Measurements from ENCODE around the gene ZNF324B.

DNA sequence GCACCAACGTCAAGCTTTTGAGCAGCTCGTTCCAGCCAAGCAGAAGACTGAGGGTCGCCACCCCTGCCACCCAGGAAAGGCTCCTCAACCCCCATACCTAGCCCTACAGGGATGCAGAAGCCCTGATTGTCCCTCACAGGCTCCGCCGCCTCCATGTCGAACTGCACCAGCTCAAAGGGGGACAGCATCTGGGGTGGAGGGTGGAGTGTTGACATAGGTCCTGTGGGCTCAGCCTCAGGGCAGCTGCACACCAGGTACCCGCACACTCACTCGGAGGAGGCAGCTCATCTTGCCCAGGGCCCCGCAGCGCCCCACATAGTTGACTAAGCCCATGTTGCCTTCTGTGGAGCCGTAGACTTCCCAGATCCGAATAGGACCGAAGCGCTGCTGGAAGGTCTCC is 48.8 kb downstream of the ZNF324B start:
- TF ChIP-seq, protein P1, sequence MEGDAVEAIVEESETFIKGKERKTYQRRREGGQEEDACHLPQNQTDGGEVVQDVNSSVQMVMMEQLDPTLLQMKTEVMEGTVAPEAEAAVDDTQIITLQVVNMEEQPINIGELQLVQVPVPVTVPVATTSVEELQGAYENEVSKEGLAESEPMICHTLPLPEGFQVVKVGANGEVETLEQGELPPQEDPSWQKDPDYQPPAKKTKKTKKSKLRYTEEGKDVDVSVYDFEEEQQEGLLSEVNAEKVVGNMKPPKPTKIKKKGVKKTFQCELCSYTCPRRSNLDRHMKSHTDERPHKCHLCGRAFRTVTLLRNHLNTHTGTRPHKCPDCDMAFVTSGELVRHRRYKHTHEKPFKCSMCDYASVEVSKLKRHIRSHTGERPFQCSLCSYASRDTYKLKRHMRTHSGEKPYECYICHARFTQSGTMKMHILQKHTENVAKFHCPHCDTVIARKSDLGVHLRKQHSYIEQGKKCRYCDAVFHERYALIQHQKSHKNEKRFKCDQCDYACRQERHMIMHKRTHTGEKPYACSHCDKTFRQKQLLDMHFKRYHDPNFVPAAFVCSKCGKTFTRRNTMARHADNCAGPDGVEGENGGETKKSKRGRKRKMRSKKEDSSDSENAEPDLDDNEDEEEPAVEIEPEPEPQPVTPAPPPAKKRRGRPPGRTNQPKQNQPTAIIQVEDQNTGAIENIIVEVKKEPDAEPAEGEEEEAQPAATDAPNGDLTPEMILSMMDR (IDR thresholded peaks at IDR 0.05; ENCODE audit: control extremely low read depth in 1 of 3, insufficient read depth in 1 of 3, low read depth in 1 of 3, low read length in 3 of 3), result no peak
- TF ChIP-seq JUN (IDR thresholded peaks at IDR 0.05; ENCODE audit: low read depth, low read length), result no peak
- no peak for TF ChIP-seq POLR2A (IDR thresholded peaks at IDR 0.05; ENCODE audit: control extremely low read depth in 1 of 2, low read depth in 2 of 2, low read length in 2 of 2)
- no peak for TF ChIP-seq SIN3A (conservative IDR thresholded peaks at IDR 0.05 in 1 of 2, IDR thresholded peaks at IDR 0.05 in 1 of 2; ENCODE audit: low read depth in 1 of 2, low read length in 2 of 2)
- TF ChIP-seq, protein P2, sequence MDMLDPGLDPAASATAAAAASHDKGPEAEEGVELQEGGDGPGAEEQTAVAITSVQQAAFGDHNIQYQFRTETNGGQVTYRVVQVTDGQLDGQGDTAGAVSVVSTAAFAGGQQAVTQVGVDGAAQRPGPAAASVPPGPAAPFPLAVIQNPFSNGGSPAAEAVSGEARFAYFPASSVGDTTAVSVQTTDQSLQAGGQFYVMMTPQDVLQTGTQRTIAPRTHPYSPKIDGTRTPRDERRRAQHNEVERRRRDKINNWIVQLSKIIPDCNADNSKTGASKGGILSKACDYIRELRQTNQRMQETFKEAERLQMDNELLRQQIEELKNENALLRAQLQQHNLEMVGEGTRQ (IDR thresholded peaks at IDR 0.05; ENCODE audit: low read length), result no peak

Measured in H1 (cell line).